Caco-2 (cell line): ENCODE results near the gene LYPLA2. TPM values are rescaled to one million over a fixed set of nuclear protein-coding genes. Genes with fewer than 3 reads are reported as not detected.

Source experiments
- BruUV-seq: library from RNA; stranded (reverse); fragments of 400-500 nt; replicated peaks from 2 replicates; lab custom pipeline; 2021; lab: Mats Ljungman, UMichigan
- CTCF ChIA-PET: fragments of 300-600 bp; sonication (Branson Sonifier 250); formaldehyde crosslinking; loops from one replicate; lab custom pipeline; 2022; ENCODE audit warnings: antibody characterized with exemption; lab: Charles Lee
- POLR2A ChIA-PET: fragments of 300-600 bp; sonication (Branson Sonifier 250); formaldehyde crosslinking; loops from one replicate; lab custom pipeline; 2022; ENCODE audit warnings: antibody characterized with exemption; lab: Charles Lee
- DNase-seq, 2 experiments: peaks; one replicate each; pipeline versions ENCODE4 v3.0.0 to v3.0.0-alpha.2; 2020 to 2022
- H3K27me3 ChIP-seq: replicated peaks from 2 replicates; pipeline ENCODE4 v1.6.0; 2011; ENCODE audit warnings: low read length; ENCODE audit not compliant: control insufficient read depth, insufficient read depth
- H3K36me3 ChIP-seq: 2 replicates; pipeline ENCODE4 v1.5.1; 2011; ENCODE audit warnings: low read length; ENCODE audit not compliant: control insufficient read depth, insufficient read depth
- H3K4me1 ChIP-seq: fragments of 250-450 bp; sonication (Bioruptor Pico); 2 replicates; pipeline ENCODE4 v1.5.1; 2020; ENCODE audit warnings: mild to moderate bottlenecking
- H3K4me3 ChIP-seq: 2 replicates; pipeline ENCODE4 v1.5.1; 2011; ENCODE audit warnings: low read depth, mild to moderate bottlenecking, control low read depth, low read length
- H3K9me3 ChIP-seq: fragments of 250-450 bp; sonication (Bioruptor Pico); 2 replicates; pipeline ENCODE4 v1.5.1; 2020; ENCODE audit warnings: mild to moderate bottlenecking, moderate library complexity
- H3K27ac Mint-ChIP-seq: one replicate; pipeline ENCODE4 v1.8.0; 2022; ENCODE audit warnings: mixed read lengths; ENCODE audit not compliant: unreplicated experiment
- H3K27me3 Mint-ChIP-seq: one replicate; pipeline ENCODE4 v1.8.0; 2022; ENCODE audit warnings: mixed read lengths; ENCODE audit not compliant: insufficient read depth, unreplicated experiment
- H3K36me3 Mint-ChIP-seq: one replicate; pipeline ENCODE4 v1.8.0; 2022; ENCODE audit warnings: mild to moderate bottlenecking, mixed read lengths; ENCODE audit not compliant: insufficient read depth, unreplicated experiment
- H3K4me1 Mint-ChIP-seq: one replicate; pipeline ENCODE4 v1.8.0; 2022; ENCODE audit warnings: low read depth, mixed read lengths; ENCODE audit not compliant: unreplicated experiment
- H3K4me3 Mint-ChIP-seq: one replicate; pipeline ENCODE4 v1.8.0; 2022; ENCODE audit warnings: mild to moderate bottlenecking, moderate library complexity, mixed read lengths; ENCODE audit not compliant: unreplicated experiment
- H3K9me3 Mint-ChIP-seq: one replicate; pipeline ENCODE4 v1.8.0; 2022; ENCODE audit warnings: mixed read lengths; ENCODE audit not compliant: unreplicated experiment
- intact Hi-C: fragments of 100-400 bp; cut with micrococcal nuclease; formaldehyde crosslinking; loops from one replicate; pipeline ENCODE4 v1.10.0; 2022; ENCODE audit not compliant: unreplicated experiment
- total RNA-seq: library from RNA; stranded (reverse); gene quantifications from 2 replicates; pipeline ENCODE4 v1.2.3, GENCODE V29; 2022
- TF ChIP-seq, protein P1 (sequence below), 2 experiments: fragments of 200-600 bp in 1 of 2; IDR thresholded peaks; 1 replicate in 1 of 2; 2 replicates in 1 of 2; pipeline versions ENCODE4 v1.5.1 to v1.8.0; 2011 to 2022; ENCODE audit warnings: antibody characterized with exemption in 1 of 2, control low read depth in 1 of 2, inconsistent platforms in 1 of 2, low read depth in 1 of 2, low read length in 1 of 2, mild to moderate bottlenecking in 1 of 2, moderate library complexity in 1 of 2; ENCODE audit not compliant: insufficient read depth in 1 of 2, severe bottlenecking in 1 of 2, unreplicated experiment in 1 of 2

LYPLA2 gene
- total RNA-seq, 1 experiment from 2014 or later: 52.5 TPM

DNA sequence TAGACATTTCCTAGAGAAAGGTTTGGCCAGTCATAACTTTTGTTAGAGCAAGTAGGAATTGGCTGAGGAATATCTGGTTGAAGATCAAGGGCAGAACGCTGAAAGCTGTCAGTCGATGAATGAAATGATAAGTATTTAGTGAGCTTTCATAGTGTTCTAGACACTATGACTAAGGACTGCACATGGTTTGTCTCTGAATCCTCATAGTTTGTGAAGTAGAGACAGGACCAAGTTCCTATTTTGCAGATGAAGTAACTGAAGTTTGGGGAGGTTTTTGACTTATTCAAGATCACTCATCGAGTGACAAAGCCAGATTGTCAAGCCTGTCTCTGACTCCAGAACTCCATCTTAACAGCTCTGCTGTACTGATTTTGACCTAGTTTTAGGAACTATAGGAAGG is 42.9 kb upstream of the LYPLA2 start:
- CTCF ChIA-PET: no interaction called here
- H3K27me3 ChIP-seq: no peaks in the 10 kb centered on the region
- H3K4me3 ChIP-seq: no peak overlapping the region
- H3K27me3 Mint-ChIP-seq: no peaks in the 10 kb centered on the region
- intact Hi-C loops: loop anchor here (5.0 kb wide), 1 partner anchor 41 kb away; no protein-coding TSS in a partner anchor
- no peaks in the 10 kb centered on the region for H3K9me3 ChIP-seq
- peaks cover 45% of the 10 kb centered on the region for H3K36me3 Mint-ChIP-seq
- H3K4me1 Mint-ChIP-seq: no peaks in the 10 kb centered on the region
- no peak overlapping the region for H3K27ac Mint-ChIP-seq
- POLR2A ChIA-PET: no interaction called here
- DNase-seq: no peak
- no peaks in the 10 kb centered on the region; the same call in none of the 2 replicates for H3K36me3 ChIP-seq
- TF ChIP-seq, protein P1, sequence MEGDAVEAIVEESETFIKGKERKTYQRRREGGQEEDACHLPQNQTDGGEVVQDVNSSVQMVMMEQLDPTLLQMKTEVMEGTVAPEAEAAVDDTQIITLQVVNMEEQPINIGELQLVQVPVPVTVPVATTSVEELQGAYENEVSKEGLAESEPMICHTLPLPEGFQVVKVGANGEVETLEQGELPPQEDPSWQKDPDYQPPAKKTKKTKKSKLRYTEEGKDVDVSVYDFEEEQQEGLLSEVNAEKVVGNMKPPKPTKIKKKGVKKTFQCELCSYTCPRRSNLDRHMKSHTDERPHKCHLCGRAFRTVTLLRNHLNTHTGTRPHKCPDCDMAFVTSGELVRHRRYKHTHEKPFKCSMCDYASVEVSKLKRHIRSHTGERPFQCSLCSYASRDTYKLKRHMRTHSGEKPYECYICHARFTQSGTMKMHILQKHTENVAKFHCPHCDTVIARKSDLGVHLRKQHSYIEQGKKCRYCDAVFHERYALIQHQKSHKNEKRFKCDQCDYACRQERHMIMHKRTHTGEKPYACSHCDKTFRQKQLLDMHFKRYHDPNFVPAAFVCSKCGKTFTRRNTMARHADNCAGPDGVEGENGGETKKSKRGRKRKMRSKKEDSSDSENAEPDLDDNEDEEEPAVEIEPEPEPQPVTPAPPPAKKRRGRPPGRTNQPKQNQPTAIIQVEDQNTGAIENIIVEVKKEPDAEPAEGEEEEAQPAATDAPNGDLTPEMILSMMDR (IDR thresholded peaks at IDR 0.05; ENCODE audit: insufficient read depth in 1 of 2, low read depth in 1 of 2, low read length in 1 of 2, severe bottlenecking in 1 of 2, unreplicated experiment in 1 of 2): no peak
- no TSS peak for BruUV-seq
- no peak overlapping the region for H3K4me3 Mint-ChIP-seq
- no peaks in the 10 kb centered on the region for H3K9me3 Mint-ChIP-seq
- H3K4me1 ChIP-seq: no peaks in the 10 kb centered on the region

DNA sequence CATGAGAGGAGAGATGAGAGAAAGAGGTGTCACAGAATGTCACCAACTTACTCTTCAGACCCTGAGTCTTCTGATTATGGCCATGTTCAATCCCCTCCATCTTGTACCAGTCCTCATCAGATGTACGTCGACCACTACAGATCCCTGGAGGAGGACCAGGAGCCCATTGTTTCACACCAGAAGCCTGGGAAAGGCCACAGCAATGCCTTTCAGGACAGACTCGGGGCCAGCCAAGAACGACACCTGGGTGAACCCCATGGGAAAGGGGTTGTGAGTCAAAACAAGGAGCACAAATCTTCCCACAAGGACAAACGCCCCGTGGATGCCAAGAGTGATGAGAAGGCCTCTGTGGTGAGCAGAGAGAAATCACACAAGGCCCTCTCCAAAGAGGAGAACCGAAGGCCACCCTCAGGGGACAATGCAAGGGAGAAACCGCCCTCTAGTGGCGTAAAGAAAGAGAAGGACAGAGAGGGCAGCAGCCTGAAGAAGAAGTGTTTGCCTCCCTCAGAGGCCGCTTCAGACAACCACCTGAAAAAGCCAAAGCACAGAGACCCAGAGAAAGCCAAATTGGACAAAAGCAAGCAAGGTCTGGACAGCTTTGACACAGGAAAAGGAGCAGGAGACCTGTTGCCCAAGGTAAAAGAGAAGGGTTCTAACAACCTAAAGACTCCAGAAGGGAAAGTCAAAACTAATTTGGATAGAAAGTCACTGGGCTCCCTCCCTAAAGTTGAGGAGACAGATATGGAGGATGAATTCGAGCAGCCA is 39.7 kb upstream of the LYPLA2 start:
- POLR2A ChIA-PET: no interaction called here
- intact Hi-C loops: loop anchor here (1.0 kb wide), 1 partner anchor 59 kb away; no protein-coding TSS in a partner anchor

DNA sequence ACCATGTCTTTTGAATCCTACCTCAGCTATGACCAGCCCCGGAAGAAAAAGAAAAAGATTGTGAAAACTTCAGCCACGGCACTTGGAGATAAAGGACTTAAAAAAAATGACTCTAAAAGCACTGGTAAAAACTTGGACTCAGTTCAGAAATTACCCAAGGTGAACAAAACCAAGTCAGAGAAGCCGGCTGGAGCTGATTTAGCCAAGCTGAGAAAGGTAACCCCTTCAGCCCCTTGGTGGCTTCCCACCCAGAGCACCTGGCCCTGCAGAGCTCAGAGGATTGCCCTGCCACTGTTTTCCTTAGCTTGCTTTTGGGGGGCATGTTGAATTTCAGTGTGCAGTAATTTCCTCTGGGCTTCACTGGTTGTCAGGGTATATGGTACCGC is 39.1 kb upstream of the LYPLA2 start:
- DNase-seq: no peak
- H3K27me3 ChIP-seq: no peaks in the 10 kb centered on the region
- H3K4me3 ChIP-seq: no peak overlapping the region
- no peaks in the 10 kb centered on the region for H3K4me1 ChIP-seq
- intact Hi-C loops: loop anchor here (1.0 kb wide), 1 partner anchor 60 kb away; no protein-coding TSS in a partner anchor
- H3K9me3 ChIP-seq: no peaks in the 10 kb centered on the region
- H3K27me3 Mint-ChIP-seq: no peaks in the 10 kb centered on the region
- H3K4me3 Mint-ChIP-seq: no peak overlapping the region
- H3K36me3 ChIP-seq: peaks cover 1% of the 10 kb centered on the region
- H3K27ac Mint-ChIP-seq: peak overlapping the region; percentile 45
- TF ChIP-seq, protein P1 (IDR thresholded peaks at IDR 0.05; ENCODE audit: insufficient read depth in 1 of 2, low read depth in 1 of 2, low read length in 1 of 2, severe bottlenecking in 1 of 2, unreplicated experiment in 1 of 2): no peak
- BruUV-seq: no TSS peak
- ChIA-PET POLR2A (no interaction called here), CTCF (no interaction called here)
- peaks cover 65% of the 10 kb centered on the region for H3K36me3 Mint-ChIP-seq
- H3K4me1 Mint-ChIP-seq: no peaks in the 10 kb centered on the region
- H3K9me3 Mint-ChIP-seq: no peaks in the 10 kb centered on the region

More for the DNA sequence above, 39.7 kb upstream of the LYPLA2 start:
- H3K9me3 ChIP-seq: no peaks in the 10 kb centered on the region
- Mint-ChIP-seq H3K4me3 (no peak overlapping the region), H3K27me3 (no peaks in the 10 kb centered on the region), H3K9me3 (no peaks in the 10 kb centered on the region), H3K27ac (peak overlapping the region; percentile 45), H3K4me1 (no peaks in the 10 kb centered on the region), H3K36me3 (peaks cover 65% of the 10 kb centered on the region)
- H3K4me1 ChIP-seq: no peaks in the 10 kb centered on the region
- TF ChIP-seq, protein P1 (IDR thresholded peaks at IDR 0.05; ENCODE audit: insufficient read depth in 1 of 2, low read depth in 1 of 2, low read length in 1 of 2, severe bottlenecking in 1 of 2, unreplicated experiment in 1 of 2): peak; percentile 55 to 73
- H3K36me3 ChIP-seq: no peaks in the 10 kb centered on the region; the same call in none of the 2 replicates
- BruUV-seq: TSS peak; percentile 9
- CTCF ChIA-PET: no interaction called here
- H3K27me3 ChIP-seq: no peaks in the 10 kb centered on the region
- DNase-seq: peak; percentile 54 to 62
- no peak overlapping the region for H3K4me3 ChIP-seq
